Gastroesophageal sphincter (tissue), 3 donors: ENCODE measurements around the gene LMO7.
A peak's percentile ranks its signal among the peaks of the same experiment; 100 is the strongest.

Source experiments
- CTCF ChIP-seq, 4 experiments: fragments of 200-600 bp in 2 of 4; fragments of 450-650 bp in 2 of 4; sonication (generic) in 1 of 4; IDR thresholded peaks; one replicate each; pipeline ENCODE4 v1.5.1; 2017 to 2019; ENCODE audit warnings: antibody characterized with exemption in 4 of 4, mild to moderate bottlenecking in 2 of 4, moderate library complexity in 2 of 4
- EP300 ChIP-seq: sonication (generic); formaldehyde crosslinking; IDR thresholded peaks from one replicate; pipeline ENCODE4 v1.6.1; 2017; ENCODE audit warnings: antibody characterized with exemption, mild to moderate bottlenecking
- POLR2A ChIP-seq, 2 donors: fragments of 450-650 bp; IDR thresholded peaks; one replicate each; pipeline ENCODE4 v1.6.1; 2017; ENCODE audit warnings: antibody characterized with exemption in 2 of 2, mild to moderate bottlenecking in 2 of 2, moderate library complexity in 1 of 2
- POLR2AphosphoS5 ChIP-seq: sonication (generic); formaldehyde crosslinking; IDR thresholded peaks from one replicate; pipeline ENCODE4 v1.6.1; 2017; ENCODE audit warnings: antibody characterized with exemption

- TF ChIP-seq EP300 (no peak), POLR2A (IDR thresholded peaks at IDR 0.05) (no peak), CTCF (IDR thresholded peaks at IDR 0.05) (no peak), POLR2AphosphoS5 (peak; percentile 32)
These were observed 260.1 kb downstream of the LMO7 start for GRCh38 chr13:75896271-75896670.
